ENCODE measurements around the gene AACS.

- TF ChIP-seq POLR2A (IDR thresholded peaks at IDR 0.05) (no peak), CTCF (IDR thresholded peaks at IDR 0.05) (no peak)
Observed at GRCh38 chr12:125053821-125054220, 11.4 kb upstream of the AACS start.

Measured in right lobe of liver (tissue), 4 donors.